Fibroblast of upper back skin (primary cell): ENCODE measurements around the gene HIVEP3.
A peak's percentile ranks its signal among the peaks of the same experiment; 100 is the strongest.
"Not testable (repeated sequence)": the region's sequence is repeated elsewhere in the genome, so short reads cannot be mapped to it uniquely, and the experiment has no call there.

Experiments
- DNase-seq: peaks from one replicate; pipeline ENCODE4 v3.0.0-alpha.2; 2013

Gene HIVEP3

GRCh38 chr1:41704196-41704595, 214.5 kb downstream of the HIVEP3 start:
- peak; percentile 39 for DNase-seq

GRCh38 chr1:41702771-41703170, 216.0 kb downstream of the HIVEP3 start:
- DNase-seq = no peak

- DNase-seq = no peak
Observed at GRCh38 chr1:41700986-41701535, 217.7 kb downstream of the HIVEP3 start.

- DNase-seq = no peak
Observed at GRCh38 chr1:41700581-41700980, 218.1 kb downstream of the HIVEP3 start.

GRCh38 chr1:41699861-41700248, 218.9 kb downstream of the HIVEP3 start:
- no peak for DNase-seq

- no peak for DNase-seq
Observed at GRCh38 chr1:41698916-41699860, 219.5 kb downstream of the HIVEP3 start.

- no peak for DNase-seq
Observed at GRCh38 chr1:41696381-41696780, 222.3 kb downstream of the HIVEP3 start.

GRCh38 chr1:41695118-41695745, 223.5 kb downstream of the HIVEP3 start:
- no peak for DNase-seq

- DNase-seq = not testable (repeated sequence)
Observed at GRCh38 chr1:41691966-41692365, 226.8 kb downstream of the HIVEP3 start.

GRCh38 chr1:41691424-41691823, 227.3 kb downstream of the HIVEP3 start:
- no peak for DNase-seq

- DNase-seq = no peak
Observed at GRCh38 chr1:41690331-41690730, 228.4 kb downstream of the HIVEP3 start.

GRCh38 chr1:41689558-41689981, 229.2 kb downstream of the HIVEP3 start:
- DNase-seq = no peak

GRCh38 chr1:41689139-41689538, 229.6 kb downstream of the HIVEP3 start:
- no peak for DNase-seq

- no peak for DNase-seq
Observed at GRCh38 chr1:41687007-41687406, 231.7 kb downstream of the HIVEP3 start.

- DNase-seq = peak; percentile 29
Observed at GRCh38 chr1:41683681-41684500, 234.8 kb downstream of the HIVEP3 start.

- peak; percentile 68 for DNase-seq
Observed at GRCh38 chr1:41682845-41683625, 235.7 kb downstream of the HIVEP3 start.

- no peak for DNase-seq
Observed at GRCh38 chr1:41682149-41682548, 236.6 kb downstream of the HIVEP3 start.

- DNase-seq = peak; percentile 74
Observed at GRCh38 chr1:41681331-41682098, 237.2 kb downstream of the HIVEP3 start.

- no peak for DNase-seq
Observed at GRCh38 chr1:41679994-41680393, 238.7 kb downstream of the HIVEP3 start.

- DNase-seq = no peak
Observed at GRCh38 chr1:41679531-41679930, 239.2 kb downstream of the HIVEP3 start.
